GM19463 (cell line): ENCODE data around the gene CDK6.
A peak's percentile ranks its signal among the peaks of the same experiment; 100 is the strongest.

Source experiments
- ATAC-seq: cut with Tn5 transposase; IDR thresholded peaks from one replicate; pipeline ENCODE4 v1.9.1; 2021; ENCODE audit warnings: mild to moderate bottlenecking, moderate library complexity; ENCODE audit not compliant: unreplicated experiment

Gene CDK6

DNA sequence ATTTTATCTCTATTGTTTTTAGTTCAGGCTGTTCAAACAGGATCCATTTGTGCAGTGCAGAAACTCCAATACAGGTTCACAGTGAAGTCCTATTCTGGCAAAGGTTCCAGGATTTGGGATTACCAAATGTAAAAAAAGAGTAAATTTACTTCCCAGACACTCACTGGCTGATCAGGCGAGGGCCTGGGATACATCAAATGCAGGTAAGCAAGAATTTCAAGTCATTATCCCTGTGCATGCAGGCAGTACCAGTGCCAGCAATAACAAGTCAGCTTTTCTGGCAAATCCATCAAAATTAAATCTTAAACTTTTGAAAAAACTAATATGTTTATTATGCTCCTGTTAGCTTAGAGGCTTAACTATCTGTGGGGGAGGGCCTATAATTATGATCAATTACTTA is 6.3 kb downstream of the CDK6 start:
- no peak for ATAC-seq

DNA sequence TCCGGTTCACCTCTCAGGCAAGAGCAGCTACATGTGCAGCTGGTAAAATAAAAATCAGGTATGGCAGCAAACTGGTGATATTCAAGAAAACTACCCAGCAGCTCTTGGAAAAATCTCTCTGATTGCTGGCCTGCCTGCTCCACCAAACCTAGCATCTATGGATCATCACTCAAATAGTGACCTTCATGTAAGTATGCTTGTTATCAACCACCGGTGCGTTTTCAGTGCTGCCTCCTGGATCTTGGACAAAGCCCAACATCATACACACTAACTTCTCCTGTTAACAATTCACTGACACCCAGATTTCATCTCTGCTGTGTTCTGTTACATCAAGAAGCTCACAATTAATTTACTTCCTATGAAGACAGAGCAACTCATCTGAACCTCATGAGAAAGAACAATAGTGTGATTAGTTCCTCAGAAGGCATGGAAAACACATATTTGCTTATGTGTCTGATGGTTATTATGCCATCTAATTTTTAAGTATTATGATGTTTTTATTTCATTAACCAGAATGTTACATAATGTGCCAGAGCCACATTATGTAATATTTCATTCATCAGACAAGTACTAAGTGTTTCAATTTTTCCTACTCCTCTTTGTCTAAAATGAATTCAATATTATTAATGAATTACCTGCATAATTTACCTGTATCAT is 8.8 kb downstream of the CDK6 start:
- ATAC-seq, result no peak

DNA sequence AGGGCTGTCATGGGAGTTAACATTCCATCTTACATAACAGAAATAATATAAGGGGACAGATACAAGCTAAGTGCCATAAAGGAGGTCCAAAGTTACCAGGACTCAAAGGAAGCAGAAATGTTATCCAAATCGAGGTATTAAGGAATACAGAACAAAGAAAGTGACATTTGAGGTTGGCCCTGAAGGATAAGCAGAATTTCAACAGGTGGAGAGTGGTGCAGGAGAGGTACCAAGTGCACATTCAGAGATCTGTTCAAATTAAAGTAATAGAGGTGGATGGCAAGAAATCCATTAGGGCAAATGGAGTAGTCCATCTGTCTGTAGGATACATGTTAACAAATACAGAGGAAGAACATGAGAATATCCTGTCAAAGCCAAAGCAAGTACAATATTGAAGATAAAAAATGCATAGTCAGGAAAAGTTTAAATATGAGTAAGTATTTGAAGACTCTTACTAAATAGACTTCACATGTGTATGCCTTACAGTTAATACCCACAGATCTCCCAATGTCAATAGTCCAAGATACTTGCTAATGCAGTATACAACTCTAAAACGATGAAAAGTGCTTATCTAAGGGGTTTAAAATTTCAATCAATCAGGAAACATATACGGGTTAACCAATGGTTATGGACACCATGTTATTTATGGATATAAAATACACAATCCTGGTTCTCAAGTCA is 10.0 kb downstream of the CDK6 start:
- no peak for ATAC-seq

DNA sequence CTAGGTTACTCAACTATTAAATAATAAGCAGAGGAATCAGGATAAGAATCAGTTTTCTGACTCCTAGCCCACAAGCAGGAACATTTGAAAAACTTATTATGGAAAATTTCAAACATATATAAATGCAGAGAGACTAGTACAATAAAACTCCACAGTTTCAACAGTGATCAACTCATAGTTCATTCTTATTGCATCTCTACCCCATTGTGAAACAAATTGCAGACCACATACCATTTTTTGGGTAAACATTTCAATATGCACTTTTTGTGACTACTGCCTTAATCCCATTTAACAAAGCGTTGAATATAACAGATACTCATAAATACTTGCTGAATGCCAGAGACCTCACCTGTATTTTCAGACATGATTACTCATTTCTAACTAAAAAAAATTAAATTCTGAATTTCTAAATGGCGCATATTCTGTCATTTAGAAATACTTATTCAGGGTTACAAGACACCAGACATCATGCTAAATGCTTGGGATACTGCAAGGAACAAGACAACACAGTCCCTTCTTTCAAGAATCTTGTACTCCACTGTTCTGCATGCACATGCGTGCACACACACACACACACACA is 11.4 kb downstream of the CDK6 start:
- no peak for ATAC-seq

DNA sequence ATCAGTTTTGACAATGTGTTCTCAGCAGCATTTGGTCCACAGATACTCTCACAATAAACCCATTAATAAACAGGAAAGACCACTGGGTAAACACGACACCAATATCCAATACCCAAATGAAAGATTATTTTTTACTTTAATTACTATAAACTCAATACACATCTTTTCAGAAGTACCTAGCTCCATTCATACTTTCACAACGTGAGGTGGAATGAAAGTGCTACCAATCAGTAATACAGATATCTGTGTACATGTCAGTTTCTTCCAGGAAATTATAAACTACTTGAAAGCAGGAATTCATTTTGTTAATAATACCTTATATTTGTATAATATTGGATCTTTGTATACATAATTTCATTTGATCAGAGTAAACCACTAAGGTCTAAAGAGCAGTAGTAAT is 11.9 kb downstream of the CDK6 start:
- ATAC-seq, result no peak

DNA sequence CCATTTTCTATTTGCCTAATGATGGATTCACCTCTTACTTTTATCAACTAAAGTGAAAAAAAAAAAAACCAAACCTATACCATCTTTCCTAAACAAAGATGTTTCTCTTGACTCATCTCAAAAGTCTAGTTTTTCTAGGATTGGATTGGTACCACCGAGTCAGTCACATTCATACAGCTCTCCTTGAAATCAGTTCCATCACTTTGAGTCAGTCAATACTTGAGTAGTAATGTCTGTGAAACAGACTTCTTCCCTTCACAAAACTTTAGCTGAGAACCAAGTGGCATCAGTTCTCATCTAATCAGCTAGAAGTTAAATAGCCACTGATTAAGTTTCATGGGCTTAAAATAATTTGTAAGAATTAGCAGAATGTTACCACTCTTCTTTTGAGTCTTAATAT is 13.3 kb downstream of the CDK6 start:
- no peak for ATAC-seq

DNA sequence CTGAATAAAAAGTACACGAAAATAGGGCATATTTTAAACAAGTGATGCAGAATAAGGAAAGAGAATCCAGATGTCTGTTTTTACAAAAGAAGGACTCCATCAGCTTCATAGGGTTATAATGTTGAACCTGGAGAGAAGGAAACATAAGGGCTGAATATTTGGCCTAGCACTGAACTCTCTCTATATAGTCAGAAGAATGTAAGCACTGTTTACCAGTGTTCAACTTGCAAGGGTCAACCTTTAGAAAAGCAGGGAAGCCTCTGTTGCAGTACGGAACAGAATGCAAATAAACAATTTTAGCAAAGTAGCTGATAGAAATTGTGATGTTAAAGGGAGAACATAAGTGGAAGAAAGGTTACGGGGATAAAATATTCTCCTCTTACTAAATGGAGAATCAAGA is 16.2 kb downstream of the CDK6 start:
- no peak for ATAC-seq

DNA sequence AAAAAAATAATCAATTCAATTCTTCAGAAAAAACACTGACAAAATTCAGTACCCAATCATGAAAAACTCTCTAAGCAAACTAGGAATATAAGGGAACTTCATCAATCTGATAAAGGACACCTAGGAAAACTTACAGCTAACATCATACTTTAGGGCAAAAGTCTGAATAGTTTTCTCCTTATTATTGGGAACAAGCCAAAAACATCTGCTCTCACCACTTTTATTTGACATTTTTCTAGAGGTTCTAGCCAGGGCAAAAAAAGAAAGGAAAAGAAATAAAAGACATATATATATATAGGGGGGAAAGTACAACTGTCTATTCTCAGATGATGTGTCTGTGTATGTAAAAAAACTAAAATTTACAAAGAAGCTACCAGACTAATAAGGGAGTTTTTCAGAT is 19.0 kb downstream of the CDK6 start:
- no peak for ATAC-seq

DNA sequence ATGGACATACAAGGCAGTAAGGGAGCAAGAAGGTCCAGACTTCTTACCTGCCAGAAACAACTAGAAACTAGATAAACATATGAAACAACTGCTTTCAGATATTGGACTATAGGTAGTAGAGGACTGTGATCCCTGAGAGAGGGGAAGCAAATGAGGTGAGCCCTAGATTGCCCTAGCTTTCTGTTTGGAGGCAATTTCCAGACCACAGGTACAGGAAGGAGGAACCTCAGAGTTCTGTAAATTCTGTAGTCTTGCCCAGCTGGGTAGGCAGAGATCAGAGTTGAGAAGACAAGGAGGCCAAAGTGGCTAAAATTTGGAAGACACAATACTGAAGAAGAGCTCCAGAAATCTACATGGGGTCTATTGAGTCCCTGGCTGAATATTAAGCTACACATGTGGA is 21.0 kb downstream of the CDK6 start:
- ATAC-seq, result no peak

DNA sequence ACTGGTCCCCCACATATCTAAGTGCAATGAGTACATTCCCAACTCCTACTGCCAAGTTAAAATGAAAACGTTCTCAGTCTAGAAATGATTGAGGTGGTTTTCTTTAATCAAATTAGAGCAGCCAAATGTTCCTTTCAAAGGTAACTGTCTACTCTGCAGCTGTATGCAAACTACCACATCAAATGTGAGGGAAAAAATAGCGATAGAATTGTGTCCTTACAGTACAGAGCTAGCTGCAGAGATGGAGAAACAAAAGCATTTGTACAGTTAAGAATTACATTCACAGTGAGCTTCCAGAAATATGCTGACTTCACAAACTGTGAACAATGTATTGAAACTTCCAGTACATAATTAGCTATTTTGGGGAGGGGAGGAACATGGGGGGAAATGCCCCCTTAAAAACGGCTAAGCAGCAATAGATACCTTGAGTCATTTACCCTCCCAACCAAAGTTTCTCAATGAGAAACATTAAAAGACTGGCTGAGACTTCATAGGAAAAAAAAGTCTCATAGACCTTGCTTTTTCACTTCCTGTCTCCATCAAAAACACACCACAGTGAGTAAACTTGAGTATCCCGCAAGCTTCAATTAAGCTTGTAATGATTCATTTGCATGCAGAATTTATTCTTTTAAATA is 22.9 kb downstream of the CDK6 start:
- peak; percentile 64 for ATAC-seq

DNA sequence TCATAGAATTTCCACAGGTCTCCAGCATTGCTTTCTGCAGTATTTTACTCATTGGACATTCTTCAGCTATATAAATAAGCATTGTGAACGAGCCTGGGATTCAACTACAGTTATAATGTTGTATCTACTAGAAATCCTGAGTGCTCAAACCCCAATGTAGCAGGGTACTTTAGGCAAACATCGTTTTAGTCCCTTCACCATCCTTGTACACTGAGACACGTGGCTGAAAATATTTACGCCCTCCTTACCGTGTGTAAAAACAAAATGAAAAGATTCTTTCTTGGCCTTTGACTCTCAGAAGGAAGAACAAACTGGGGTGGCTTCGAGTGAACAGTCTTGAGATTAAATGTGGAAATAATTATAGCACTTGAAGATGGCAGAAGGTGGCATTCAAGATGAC is 25.2 kb downstream of the CDK6 start:
- ATAC-seq, result no peak

DNA sequence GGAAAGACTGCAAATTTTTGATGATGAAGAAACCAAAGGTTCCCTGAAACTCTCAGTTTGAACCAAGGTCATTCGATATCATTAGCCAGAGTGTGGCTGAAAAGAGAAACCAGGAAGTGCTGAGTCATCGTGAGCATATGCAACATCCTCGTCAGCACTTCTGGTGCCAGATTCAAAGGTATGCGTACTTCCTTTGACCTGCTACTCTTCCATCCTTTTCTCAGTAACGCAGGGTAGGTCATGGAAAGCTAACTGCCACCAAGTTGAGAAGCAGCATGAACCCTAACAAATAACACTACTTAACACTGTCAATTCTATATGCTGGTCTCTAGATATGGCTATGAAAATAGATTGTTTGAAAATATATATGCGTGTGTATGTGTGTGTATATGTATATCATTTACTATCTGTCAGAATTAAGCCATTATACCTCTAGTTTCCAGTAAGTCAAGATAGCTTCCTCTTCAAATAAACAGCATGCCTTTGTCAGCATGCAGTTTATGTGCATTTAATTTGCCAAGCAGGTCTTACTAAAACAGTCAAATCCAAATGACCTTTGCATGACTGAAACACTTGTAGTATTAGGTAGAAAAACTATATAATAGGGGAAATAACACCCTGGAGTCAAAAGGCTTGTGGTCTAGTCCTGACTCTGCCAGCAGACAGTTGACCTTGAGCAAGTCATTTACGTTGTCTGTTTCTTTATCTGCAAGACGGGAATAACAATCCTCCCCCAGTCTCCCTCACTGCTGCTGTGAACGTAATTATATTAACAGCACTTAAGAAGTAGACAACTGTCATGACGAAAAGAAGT is 26.4 kb downstream of the CDK6 start:
- ATAC-seq, result peak; percentile 66

DNA sequence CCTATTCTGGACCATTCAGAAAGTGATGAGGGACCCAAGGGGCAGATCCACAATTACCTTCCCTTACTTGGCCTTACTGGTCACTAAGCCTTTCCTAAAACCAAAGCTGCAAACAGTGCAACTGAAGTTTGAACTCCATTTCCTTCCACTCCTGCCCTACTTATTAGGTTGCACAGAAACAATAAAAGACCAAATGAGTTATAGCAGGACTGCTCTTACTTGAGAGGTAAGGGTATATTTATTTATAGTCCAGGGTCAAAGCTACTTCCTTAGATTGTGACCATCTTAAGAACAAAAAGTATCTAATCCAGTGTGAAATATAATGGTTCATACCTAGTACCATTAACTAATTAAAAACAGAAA is 27.0 kb downstream of the CDK6 start:
- ATAC-seq, result peak; percentile 11

DNA sequence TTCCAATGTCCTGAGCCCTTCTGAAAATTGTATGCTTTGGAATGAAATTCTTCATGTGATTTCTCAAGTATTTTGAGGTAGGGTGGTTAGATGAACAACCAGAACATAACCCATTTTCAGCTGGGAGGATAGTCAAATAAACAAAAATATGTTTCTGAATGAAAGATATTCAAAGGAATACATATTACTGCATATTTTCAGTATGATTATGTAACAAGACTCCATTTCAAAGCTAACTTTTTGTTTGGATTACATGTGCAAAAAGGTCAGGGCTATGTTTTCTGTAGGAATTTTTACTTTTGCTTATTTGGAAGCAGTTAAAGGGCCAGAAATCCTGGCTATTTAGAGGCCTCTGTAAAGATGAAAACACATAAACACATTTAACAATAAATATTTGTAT is 27.7 kb downstream of the CDK6 start:
- no peak for ATAC-seq

DNA sequence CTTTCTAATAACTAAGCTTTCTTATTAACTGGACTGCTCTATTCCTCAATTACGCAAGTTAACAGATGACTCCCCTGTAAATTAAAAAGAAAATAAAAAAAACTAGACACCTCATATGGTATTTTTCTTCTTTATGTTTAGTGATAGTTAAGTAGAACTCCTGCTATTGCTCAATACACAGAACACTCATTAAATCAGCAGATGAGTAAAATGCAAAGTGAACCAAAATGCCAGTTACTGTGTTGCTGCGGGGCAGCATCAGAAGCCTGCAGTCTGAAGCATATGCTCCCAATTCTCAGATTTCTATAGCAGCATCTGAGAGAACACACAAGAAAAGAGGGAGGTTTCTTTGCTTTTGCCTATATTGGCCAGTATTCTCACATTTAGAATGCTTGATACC is 28.4 kb downstream of the CDK6 start:
- ATAC-seq, result no peak

DNA sequence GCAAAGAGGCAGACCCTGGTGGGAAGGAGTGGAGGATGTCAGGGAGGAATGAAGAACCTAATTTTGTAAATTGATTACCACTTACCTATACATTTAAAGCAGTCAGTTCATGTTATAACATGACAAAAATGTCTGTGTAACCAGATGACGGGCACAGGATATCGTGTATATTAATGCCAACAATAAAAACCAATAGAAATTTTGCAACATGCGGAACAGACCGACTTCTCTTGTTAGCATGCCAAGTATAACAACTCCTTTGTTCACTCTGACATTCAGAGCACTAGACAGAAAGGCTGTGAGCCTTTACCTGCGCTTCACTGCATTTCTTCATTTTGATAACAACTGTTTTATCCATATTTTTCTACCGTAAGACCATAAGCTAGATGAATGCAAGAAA is 29.9 kb downstream of the CDK6 start:
- no peak for ATAC-seq

DNA sequence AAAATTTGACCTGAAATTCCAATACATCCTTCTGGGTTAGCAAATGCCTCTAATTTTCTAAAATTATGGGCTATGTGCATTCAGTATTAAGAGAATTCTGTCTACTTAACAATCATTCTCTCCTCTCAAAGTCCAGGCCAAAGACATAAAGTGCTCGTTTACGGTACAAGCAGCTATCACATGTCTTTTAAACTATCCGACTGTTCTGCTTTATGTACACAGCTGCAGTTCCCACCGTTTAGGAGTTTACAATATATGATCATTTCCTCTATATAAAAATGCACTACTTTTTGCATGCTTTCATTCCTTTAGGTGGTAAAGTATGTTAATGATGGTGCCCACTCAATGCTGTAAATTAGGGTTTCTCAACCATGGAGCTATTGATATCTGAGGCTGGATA is 34.0 kb downstream of the CDK6 start:
- no peak for ATAC-seq

DNA sequence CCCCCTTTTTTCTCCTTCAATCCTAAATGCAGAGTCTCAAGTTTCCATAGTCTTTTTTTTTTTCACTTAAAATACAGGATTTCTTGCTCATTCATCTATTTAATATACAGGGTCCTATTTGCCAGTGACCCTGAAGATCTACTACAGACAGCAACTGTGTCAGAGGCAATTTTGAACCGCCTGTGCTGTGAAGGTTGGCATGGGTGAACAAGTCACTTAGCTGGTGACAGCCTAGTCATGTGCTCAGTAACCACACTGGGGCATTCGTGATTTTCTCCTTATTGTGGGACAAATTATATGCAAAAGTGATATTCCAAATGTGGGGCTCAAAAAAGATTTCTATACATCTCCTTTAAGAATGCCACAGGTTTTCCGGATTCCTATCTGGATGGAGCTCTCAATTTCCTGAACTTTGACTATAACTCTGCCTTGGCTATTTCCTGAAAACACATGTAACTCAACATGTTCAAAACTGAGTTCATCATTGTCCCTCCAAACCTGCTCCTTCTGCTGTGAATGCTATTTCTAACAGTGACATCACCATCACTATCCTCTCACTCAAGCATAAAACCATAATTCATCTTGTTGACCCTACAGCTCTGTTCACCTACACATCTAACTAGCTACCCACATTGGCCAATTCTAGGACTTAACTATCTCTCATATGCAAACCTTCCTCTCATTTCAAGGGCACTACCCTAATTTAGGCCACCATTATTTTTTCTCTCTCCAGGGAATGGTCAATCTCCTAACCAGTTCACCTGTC is 36.7 kb downstream of the CDK6 start:
- peak; percentile 42 for ATAC-seq

DNA sequence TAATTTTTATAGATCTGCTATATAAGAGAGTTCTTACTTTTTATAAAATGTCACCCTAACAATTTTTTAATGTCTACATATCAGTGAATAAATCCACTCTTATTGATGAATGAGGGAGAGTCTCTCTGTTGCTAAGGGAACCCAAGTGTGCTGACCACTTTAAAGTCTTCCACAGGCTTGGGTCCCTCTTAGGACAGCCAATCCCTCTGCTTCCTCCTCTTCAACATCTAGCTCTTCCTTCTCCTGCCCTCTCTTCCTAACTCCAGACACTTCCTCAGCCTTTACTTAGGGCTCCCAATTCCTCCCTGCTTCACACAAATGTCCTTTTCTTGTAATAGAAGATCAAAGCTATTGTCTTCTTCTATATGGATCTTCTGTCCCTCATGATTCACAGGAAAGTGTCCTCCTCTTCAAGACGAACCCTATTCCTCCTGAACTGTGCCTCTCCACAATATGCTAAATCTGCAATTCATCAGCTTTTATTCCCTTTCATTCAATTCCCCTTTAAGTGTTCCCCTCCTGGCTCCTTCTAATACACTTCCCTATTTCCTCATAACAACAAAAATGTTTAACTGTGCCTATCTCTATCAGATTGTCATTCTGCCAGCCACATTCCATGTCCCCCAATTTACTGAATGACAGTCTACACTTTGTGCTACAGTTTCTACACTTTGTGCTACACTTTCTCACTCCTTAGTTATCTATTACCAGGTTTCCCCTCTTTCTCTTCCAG is 37.7 kb downstream of the CDK6 start:
- no peak for ATAC-seq

DNA sequence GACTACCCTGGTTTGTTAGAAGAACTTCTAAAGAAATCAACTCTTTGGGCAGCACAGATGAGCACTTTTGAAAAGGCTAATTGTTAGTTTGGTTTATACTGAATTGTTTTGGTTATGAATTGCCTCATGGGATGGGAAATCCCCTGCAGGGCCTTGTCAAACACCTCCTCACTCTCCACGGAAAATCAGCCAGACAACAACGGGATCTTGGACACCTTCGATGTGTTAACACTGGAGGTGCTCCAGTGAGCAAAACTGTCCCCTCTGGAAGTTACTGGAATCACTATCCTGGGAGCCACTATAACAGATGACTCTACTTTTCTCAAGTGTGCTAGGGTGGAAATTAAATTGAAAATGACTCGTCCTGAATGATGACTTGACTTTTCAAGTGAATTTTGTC is 38.7 kb downstream of the CDK6 start:
- no peak for ATAC-seq
